Prostate gland (tissue), 2 donors: ENCODE data around the gene TEX38. TPM values are rescaled to one million over a fixed set of nuclear protein-coding genes. Genes with fewer than 3 reads are reported as not detected.

Source experiments
- DNase-seq: peaks from one replicate; pipeline ENCODE4 v3.0.0-alpha.2; 2019; ENCODE audit warnings: low spot score
- H3K27ac ChIP-seq, 2 donors: fragments of 200-600 bp; sonication (generic); 2 replicates each; pipeline ENCODE4 v1.5.1; 2017 to 2019
- H3K27me3 ChIP-seq: fragments of 200-600 bp; sonication (generic); replicated peaks from 2 replicates; pipeline ENCODE4 v1.5.1; 2019; ENCODE audit not compliant: insufficient read depth
- H3K36me3 ChIP-seq, 2 donors: fragments of 200-600 bp; sonication (generic); 1 replicate in 1 of 2; 2 replicates in 1 of 2; pipeline versions ENCODE4 v1.5.1 to v1.8.1; 2017 to 2019
- H3K4me1 ChIP-seq: fragments of 200-600 bp; sonication (generic); replicated peaks from 2 replicates; pipeline ENCODE4 v1.5.1; 2019
- H3K4me3 ChIP-seq, 2 donors: fragments of 200-600 bp; sonication (generic); 2 replicates each; pipeline ENCODE4 v1.5.1; 2017 to 2019
- H3K9me3 ChIP-seq: fragments of 200-600 bp; sonication (generic); 2 replicates; pipeline ENCODE4 v1.5.1; 2017
- POLR2A ChIP-seq: fragments of 450-650 bp; IDR thresholded peaks from one replicate; pipeline ENCODE4 v1.6.1; 2016; ENCODE audit warnings: antibody characterized with exemption, mild to moderate bottlenecking
- POLR2AphosphoS5 ChIP-seq: sonication (generic); formaldehyde crosslinking; IDR thresholded peaks from one replicate; pipeline ENCODE4 v1.6.1; 2017; ENCODE audit warnings: antibody characterized with exemption
- WGBS: methylation state at CpG from one replicate; pipeline ENCODE4 v1.1.5; 2018; 5-methylcytosine and 5-hydroxymethylcytosine counted together
- intact Hi-C: fragments of 100-400 bp; cut with DNase I; formaldehyde crosslinking; loops from one replicate; pipeline ENCODE4 v1.14.2; 2022
- total RNA-seq, 2 donors: library from RNA; depleted of rRNA; stranded (reverse); fragments of >200 nt; gene quantifications; one replicate each; pipeline ENCODE4 v1.1.0, GENCODE V29; 2016
- TF ChIP-seq, protein P1 (sequence below), 4 experiments: fragments of 200-600 bp in 2 of 4; fragments of 450-650 bp in 2 of 4; sonication (generic) in 2 of 4; IDR thresholded peaks; 1 replicate in 3 of 4; 2 replicates in 1 of 4; pipeline ENCODE4 v1.5.1; 2016 to 2019; ENCODE audit warnings: antibody characterized with exemption in 4 of 4, mild to moderate bottlenecking in 2 of 4, moderate library complexity in 2 of 4

TEX38 gene
- total RNA-seq, 2 donors from 2014 or later, result 30.6 TPM; not detected in 1

DNA sequence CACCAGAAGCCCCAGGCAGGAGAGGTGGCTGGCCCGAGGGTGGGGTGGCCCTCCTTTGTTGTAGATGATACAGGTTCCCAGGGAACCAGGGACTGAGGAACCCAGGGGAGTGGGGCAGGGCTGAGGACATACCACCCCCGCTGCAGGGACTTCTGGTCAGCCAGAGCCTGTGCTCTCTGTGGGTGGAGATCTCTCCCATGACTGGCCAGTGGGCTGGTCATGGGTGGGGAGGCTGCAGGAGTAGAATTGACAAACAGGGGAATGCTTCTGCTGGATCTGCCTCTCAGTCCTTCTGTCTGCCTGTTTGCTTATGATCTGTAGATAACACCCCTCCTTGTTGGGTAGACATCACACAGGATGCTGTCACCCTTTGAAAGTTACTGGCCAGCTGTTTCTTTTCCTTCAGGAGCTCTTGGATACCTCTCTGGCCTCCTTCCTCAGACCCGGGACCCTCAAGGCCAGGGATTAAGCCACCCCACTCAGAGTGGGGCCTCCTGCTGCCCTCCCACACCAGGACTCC is 50.1 kb downstream of the TEX38 start:
- intact Hi-C loops, result no loop called here
- no peak overlapping the region for H3K27ac ChIP-seq
- no peaks in the 10 kb centered on the region for H3K9me3 ChIP-seq
- 51% methylated on average over 3 of the region's 3 CpGs for WGBS
- H3K36me3 ChIP-seq, result no peaks in the 10 kb centered on the region
- no peak for DNase-seq
- no peak overlapping the region for H3K4me3 ChIP-seq
- TF ChIP-seq, protein P1, sequence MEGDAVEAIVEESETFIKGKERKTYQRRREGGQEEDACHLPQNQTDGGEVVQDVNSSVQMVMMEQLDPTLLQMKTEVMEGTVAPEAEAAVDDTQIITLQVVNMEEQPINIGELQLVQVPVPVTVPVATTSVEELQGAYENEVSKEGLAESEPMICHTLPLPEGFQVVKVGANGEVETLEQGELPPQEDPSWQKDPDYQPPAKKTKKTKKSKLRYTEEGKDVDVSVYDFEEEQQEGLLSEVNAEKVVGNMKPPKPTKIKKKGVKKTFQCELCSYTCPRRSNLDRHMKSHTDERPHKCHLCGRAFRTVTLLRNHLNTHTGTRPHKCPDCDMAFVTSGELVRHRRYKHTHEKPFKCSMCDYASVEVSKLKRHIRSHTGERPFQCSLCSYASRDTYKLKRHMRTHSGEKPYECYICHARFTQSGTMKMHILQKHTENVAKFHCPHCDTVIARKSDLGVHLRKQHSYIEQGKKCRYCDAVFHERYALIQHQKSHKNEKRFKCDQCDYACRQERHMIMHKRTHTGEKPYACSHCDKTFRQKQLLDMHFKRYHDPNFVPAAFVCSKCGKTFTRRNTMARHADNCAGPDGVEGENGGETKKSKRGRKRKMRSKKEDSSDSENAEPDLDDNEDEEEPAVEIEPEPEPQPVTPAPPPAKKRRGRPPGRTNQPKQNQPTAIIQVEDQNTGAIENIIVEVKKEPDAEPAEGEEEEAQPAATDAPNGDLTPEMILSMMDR (IDR thresholded peaks at IDR 0.05), result no peak
- TF ChIP-seq POLR2A, result no peak
- TF ChIP-seq POLR2AphosphoS5, result no peak
- no peaks in the 10 kb centered on the region for H3K27me3 ChIP-seq
- peaks cover 8% of the 10 kb centered on the region for H3K4me1 ChIP-seq

Other genes with a start within 250 kb of the TEX38 start
- gene DMBX1, start 182.0 kb upstream of the TEX38 start, total RNA-seq, result not detected
- gene KNCN, start 120.2 kb upstream of the TEX38 start, total RNA-seq, result not detected
- gene MKNK1, start 67.6 kb upstream of the TEX38 start, total RNA-seq, result 10 to 100 TPM; 28.1 to 37.8 TPM
- gene MOB3C, start 55.0 kb upstream of the TEX38 start, total RNA-seq, result 10 to 100 TPM; 19.4 to 19.7 TPM
- gene ATPAF1, start 3.5 kb upstream of the TEX38 start, total RNA-seq, result 10 to 100 TPM; 52.2 to 71.3 TPM
- 100 to 1,000 TPM in 1 of 2 donors, 10 to 100 TPM in 1; 99.9 to 116 TPM for gene EFCAB14, start 47.3 kb downstream of the TEX38 start, total RNA-seq
- 10 to 100 TPM; 41.4 to 73.3 TPM for gene CYP4B1, start 127.2 kb downstream of the TEX38 start, total RNA-seq